Fibroblast of the aortic adventitia (primary cell): ENCODE measurements around the gene SEPHS1. TPM values are rescaled to one million over a fixed set of nuclear protein-coding genes. Genes with fewer than 3 reads are reported as not detected.

ENCODE experiments used
- DNase-seq: peaks from one replicate; pipeline ENCODE4 v3.0.0-alpha.2; 2010; ENCODE audit warnings: low read depth
- H3K4me3 ChIP-seq: 2 replicates; pipeline ENCODE4 v1.5.1; 2011; ENCODE audit warnings: low read depth, mild to moderate bottlenecking, control low read depth, low read length, moderate library complexity
- CTCF ChIP-seq: IDR thresholded peaks from 2 replicates; pipeline ENCODE4 v1.5.1; 2011; ENCODE audit warnings: mild to moderate bottlenecking, low read length, control low read depth, inconsistent platforms; ENCODE audit not compliant: insufficient read depth
- total RNA-seq: library from RNA; depleted of rRNA; stranded (reverse); fragments of >200 nt; gene quantifications from 2 replicates; pipeline ENCODE4 v1.2.3, GENCODE V29; 2012; ENCODE audit warnings: low replicate concordance

SEPHS1 gene
- total RNA-seq, 1 donor: 35.2 TPM

DNA sequence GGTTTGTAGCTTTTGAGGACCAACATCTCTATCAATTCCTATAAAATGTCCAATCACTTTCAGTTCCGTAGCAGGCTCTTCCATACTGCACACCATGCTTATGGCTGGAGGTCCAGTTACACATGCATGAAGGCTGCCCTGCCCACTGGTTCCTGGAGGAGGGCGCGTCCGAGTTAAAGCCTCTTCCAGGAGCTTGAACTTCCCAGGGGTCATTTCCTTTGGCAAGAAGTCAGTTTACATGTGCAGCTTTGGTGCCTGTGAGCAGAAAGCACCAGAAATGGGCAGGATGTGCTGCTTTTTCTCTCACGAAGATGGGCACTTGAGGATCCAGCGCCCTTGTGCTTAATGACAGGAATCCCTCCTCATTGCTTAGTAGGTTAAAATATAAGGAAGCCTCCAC lies 30.6 kb downstream of the SEPHS1 start:
- TF ChIP-seq CTCF: no peak
- H3K4me3 ChIP-seq: no peak overlapping the region
- DNase-seq: no peak

GRCh38 chr10:13316635-13317311 lies 31.3 kb downstream of the SEPHS1 start:
- DNase-seq: no peak
- no peak for TF ChIP-seq CTCF

DNA sequence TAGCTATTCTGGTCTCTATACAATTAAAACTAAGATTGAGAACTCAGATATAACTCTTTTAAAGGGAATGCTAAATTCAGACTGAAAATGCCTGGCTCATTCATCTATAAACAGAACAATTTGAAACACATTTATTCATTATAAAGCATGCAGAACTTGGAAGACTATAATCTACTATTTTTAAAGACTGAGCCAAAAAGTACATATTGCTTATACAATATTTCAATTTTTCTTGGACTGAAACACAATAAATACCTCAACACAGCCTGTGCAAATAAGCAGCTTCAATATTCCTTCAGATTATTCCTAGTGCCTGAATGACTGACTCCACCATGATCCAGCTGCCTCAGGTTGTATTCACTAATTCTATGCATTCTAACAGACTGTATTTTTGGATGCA lies 32.7 kb downstream of the SEPHS1 start:
- no peak for TF ChIP-seq CTCF
- no peak for DNase-seq
- H3K4me3 ChIP-seq: no peak overlapping the region

More at GRCh38 chr10:13316635-13317311, 31.3 kb downstream of the SEPHS1 start:
- no peak overlapping the region for H3K4me3 ChIP-seq

GRCh38 chr10:13311177-13311575 lies 36.9 kb downstream of the SEPHS1 start:
- peak; percentile 53 for DNase-seq
- no peak overlapping the region for H3K4me3 ChIP-seq
- TF ChIP-seq CTCF: no peak

DNA sequence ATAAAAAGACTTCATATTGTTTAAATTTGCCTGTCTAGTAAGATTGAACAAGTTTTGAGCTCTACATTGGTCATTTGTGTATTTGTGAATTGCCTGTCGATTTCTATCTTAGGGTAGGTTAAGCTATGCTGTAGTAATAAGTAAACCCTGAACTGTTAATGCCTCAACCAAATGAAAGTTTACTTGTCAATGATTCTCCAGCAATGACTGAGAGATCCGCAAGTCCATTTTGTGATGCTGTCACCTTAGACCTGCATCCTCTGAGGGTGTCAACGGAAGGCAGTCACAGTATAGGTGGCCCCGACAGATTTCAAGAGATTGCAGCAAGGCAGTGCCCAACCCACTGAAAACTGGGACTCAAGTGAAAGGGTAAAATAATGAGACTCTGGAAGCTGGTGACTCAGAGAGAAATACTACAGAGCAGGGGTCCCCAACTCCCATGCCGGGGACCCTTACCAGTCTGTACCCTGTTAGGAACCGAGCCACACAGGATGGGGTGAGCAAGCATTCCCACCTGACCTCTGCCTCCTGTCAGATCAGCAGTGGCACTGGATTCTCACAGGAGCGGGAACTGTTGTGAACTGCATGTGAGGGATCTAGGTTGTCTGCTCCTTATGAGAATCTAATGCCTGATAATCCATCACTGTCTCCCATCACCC lies 37.4 kb downstream of the SEPHS1 start:
- DNase-seq: no peak
- no peak overlapping the region for H3K4me3 ChIP-seq
- no peak for TF ChIP-seq CTCF

- no peak for DNase-seq
- H3K4me3 ChIP-seq: no peak overlapping the region
- no peak for TF ChIP-seq CTCF
Measured at GRCh38 chr10:13309792-13310191, 38.3 kb downstream of the SEPHS1 start.
